DMS153 treated with DMSO at 0.1 percent for 48 hours (cell line): ENCODE measurements around the gene CACNB2.
A peak's percentile ranks its signal among the peaks of the same experiment; 100 is the strongest.
"Not testable (repeated sequence)": the region's sequence is repeated elsewhere in the genome, so short reads cannot be mapped to it uniquely, and the experiment has no call there.

Experiments
- DNase-seq: peaks from one replicate; lab custom pipeline; 2025; ENCODE audit not compliant: unreplicated experiment; lab: John Stamatoyannopoulos, UW

The CACNB2 gene

GRCh38 chr10:18144928-18145327 is 4.7 kb downstream of the CACNB2 start:
- peak; percentile 37 for DNase-seq

- DNase-seq, result no peak
Observed at GRCh38 chr10:18145652-18146051, 5.4 kb downstream of the CACNB2 start.

- DNase-seq, result no peak
Observed at GRCh38 chr10:18149196-18149800, 9.1 kb downstream of the CACNB2 start.

GRCh38 chr10:18151356-18151890 is 11.2 kb downstream of the CACNB2 start:
- DNase-seq, result no peak

- not testable (repeated sequence) for DNase-seq
Observed at GRCh38 chr10:18153381-18153780, 13.2 kb downstream of the CACNB2 start.

- DNase-seq, result no peak
Observed at GRCh38 chr10:18155321-18155720, 15.1 kb downstream of the CACNB2 start.

GRCh38 chr10:18156797-18157196 is 16.6 kb downstream of the CACNB2 start:
- DNase-seq, result not testable (repeated sequence)

- DNase-seq, result no peak
Observed at GRCh38 chr10:18157881-18158280, 17.7 kb downstream of the CACNB2 start.

GRCh38 chr10:18158773-18159265 is 18.6 kb downstream of the CACNB2 start:
- no peak for DNase-seq

- no peak for DNase-seq
Observed at GRCh38 chr10:18159557-18159956, 19.3 kb downstream of the CACNB2 start.

GRCh38 chr10:18162021-18162627 is 21.9 kb downstream of the CACNB2 start:
- DNase-seq, result no peak

- no peak for DNase-seq
Observed at GRCh38 chr10:18164093-18164492, 23.9 kb downstream of the CACNB2 start.

- DNase-seq, result no peak
Observed at GRCh38 chr10:18164748-18165361, 24.6 kb downstream of the CACNB2 start.

- no peak for DNase-seq
Observed at GRCh38 chr10:18178854-18179483, 38.7 kb downstream of the CACNB2 start.

GRCh38 chr10:18179891-18180290 is 39.7 kb downstream of the CACNB2 start:
- no peak for DNase-seq

GRCh38 chr10:18181382-18181781 is 41.2 kb downstream of the CACNB2 start:
- DNase-seq, result not testable (repeated sequence)

GRCh38 chr10:18185621-18186020 is 45.4 kb downstream of the CACNB2 start:
- no peak for DNase-seq

GRCh38 chr10:18190840-18191239 is 50.6 kb downstream of the CACNB2 start:
- DNase-seq, result no peak

- DNase-seq, result no peak
Observed at GRCh38 chr10:18194634-18195033, 54.4 kb downstream of the CACNB2 start.

- no peak for DNase-seq
Observed at GRCh38 chr10:18195060-18195799, 55.0 kb downstream of the CACNB2 start.
